WTC11 (cell line): Measurements from ENCODE around the gene ATP2B3.

Experiments used
- ETV6 ChIP-seq: sonication (generic); formaldehyde crosslinking; IDR thresholded peaks from 2 replicates; pipeline ENCODE4 v1.8.1; 2022; ENCODE audit warnings: mild to moderate bottlenecking, missing genetic modification reagents
- NR1H2 ChIP-seq: sonication (generic); formaldehyde crosslinking; IDR thresholded peaks from 2 replicates; pipeline ENCODE4 v1.9.0; 2021; ENCODE audit warnings: mild to moderate bottlenecking, moderate library complexity, missing genetic modification reagents
- TEAD1 ChIP-seq: sonication (generic); formaldehyde crosslinking; IDR thresholded peaks from 2 replicates; pipeline ENCODE4 v1.8.0; 2022; ENCODE audit warnings: mild to moderate bottlenecking, missing genetic modification reagents
- TF ChIP-seq, protein P1 (sequence below): sonication (generic); formaldehyde crosslinking; conservative IDR thresholded peaks from 2 replicates; pipeline ENCODE4 v1.8.1; 2022; ENCODE audit warnings: mild to moderate bottlenecking, missing genetic modification reagents
- TF ChIP-seq, protein P2 (sequence below): fragments of 200-600 bp; IDR thresholded peaks from 2 replicates; pipeline ENCODE4 v1.8.0; 2022; ENCODE audit warnings: antibody characterized with exemption
- TF ChIP-seq, protein P3 (sequence below): sonication (generic); formaldehyde crosslinking; IDR thresholded peaks from 2 replicates; pipeline ENCODE4 v1.8.1; 2023; ENCODE audit warnings: mild to moderate bottlenecking, missing genetic modification reagents, borderline replicate concordance

DNA sequence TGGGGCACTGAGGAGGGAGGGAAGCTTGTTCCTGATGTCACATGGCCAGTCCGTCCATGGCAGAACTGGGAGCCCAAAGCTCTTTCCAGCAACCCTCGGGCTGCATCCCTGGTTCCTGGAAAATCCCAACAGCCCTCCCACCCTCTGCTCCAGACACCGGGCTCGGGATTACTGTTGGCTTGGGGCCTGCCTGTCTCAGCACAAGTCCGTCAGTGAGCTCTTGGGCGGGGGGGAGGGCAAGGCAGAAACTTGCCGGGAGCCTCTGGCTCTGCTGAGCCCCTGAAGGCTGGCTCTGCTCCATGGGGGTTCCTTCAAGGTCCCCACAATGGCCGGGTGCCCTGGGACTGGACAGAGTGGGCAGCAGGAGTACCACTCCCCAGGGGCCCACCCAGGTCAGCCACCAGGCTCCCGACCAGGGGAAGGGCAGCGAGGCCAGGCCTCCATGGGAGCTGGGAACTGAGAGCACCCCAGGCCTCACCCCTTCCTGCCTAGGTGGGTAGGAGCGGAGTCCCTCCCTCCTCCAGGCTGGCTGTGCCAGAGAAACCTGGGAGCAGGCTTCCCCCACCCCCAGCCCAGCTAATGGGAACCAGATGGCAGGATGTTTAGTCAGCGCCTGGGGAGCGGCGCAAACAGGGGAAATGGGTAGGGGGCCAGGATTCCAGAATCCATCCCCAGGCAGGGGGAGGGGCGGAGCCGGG lies 40.6 kb upstream of the ATP2B3 start:
- TF ChIP-seq, protein P1, sequence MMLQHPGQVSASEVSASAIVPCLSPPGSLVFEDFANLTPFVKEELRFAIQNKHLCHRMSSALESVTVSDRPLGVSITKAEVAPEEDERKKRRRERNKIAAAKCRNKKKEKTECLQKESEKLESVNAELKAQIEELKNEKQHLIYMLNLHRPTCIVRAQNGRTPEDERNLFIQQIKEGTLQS (CRISPR knock-in tag), result no peak
- TF ChIP-seq, protein P2, sequence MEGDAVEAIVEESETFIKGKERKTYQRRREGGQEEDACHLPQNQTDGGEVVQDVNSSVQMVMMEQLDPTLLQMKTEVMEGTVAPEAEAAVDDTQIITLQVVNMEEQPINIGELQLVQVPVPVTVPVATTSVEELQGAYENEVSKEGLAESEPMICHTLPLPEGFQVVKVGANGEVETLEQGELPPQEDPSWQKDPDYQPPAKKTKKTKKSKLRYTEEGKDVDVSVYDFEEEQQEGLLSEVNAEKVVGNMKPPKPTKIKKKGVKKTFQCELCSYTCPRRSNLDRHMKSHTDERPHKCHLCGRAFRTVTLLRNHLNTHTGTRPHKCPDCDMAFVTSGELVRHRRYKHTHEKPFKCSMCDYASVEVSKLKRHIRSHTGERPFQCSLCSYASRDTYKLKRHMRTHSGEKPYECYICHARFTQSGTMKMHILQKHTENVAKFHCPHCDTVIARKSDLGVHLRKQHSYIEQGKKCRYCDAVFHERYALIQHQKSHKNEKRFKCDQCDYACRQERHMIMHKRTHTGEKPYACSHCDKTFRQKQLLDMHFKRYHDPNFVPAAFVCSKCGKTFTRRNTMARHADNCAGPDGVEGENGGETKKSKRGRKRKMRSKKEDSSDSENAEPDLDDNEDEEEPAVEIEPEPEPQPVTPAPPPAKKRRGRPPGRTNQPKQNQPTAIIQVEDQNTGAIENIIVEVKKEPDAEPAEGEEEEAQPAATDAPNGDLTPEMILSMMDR, result no peak
- TF ChIP-seq TEAD1 (CRISPR knock-in tag) (no peak), NR1H2 (no peak), ETV6 (CRISPR knock-in tag) (no peak)
- TF ChIP-seq, protein P3, sequence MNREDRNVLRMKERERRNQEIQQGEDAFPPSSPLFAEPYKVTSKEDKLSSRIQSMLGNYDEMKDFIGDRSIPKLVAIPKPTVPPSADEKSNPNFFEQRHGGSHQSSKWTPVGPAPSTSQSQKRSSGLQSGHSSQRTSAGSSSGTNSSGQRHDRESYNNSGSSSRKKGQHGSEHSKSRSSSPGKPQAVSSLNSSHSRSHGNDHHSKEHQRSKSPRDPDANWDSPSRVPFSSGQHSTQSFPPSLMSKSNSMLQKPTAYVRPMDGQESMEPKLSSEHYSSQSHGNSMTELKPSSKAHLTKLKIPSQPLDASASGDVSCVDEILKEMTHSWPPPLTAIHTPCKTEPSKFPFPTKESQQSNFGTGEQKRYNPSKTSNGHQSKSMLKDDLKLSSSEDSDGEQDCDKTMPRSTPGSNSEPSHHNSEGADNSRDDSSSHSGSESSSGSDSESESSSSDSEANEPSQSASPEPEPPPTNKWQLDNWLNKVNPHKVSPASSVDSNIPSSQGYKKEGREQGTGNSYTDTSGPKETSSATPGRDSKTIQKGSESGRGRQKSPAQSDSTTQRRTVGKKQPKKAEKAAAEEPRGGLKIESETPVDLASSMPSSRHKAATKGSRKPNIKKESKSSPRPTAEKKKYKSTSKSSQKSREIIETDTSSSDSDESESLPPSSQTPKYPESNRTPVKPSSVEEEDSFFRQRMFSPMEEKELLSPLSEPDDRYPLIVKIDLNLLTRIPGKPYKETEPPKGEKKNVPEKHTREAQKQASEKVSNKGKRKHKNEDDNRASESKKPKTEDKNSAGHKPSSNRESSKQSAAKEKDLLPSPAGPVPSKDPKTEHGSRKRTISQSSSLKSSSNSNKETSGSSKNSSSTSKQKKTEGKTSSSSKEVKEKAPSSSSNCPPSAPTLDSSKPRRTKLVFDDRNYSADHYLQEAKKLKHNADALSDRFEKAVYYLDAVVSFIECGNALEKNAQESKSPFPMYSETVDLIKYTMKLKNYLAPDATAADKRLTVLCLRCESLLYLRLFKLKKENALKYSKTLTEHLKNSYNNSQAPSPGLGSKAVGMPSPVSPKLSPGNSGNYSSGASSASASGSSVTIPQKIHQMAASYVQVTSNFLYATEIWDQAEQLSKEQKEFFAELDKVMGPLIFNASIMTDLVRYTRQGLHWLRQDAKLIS (CRISPR knock-in tag), result no peak
